PC-9 (cell line): ENCODE data around the gene MDFIC.

Experiments used
- CTCF ChIP-seq: fragments of 200-600 bp; sonication (generic); conservative IDR thresholded peaks from 2 replicates; pipeline ENCODE4 v1.6.1; 2017; ENCODE audit warnings: mixed run types, antibody characterized with exemption, mild to moderate bottlenecking, moderate library complexity
- EZH2 ChIP-seq: fragments of 200-600 bp; sonication (generic); IDR thresholded peaks from 2 replicates; pipeline ENCODE4 v1.8.0; 2017; ENCODE audit warnings: antibody characterized with exemption, low read depth

GRCh38 chr7:114973147-114973546 is 51.3 kb downstream of the MDFIC start:
- no peak for TF ChIP-seq CTCF
- TF ChIP-seq EZH2 = no peak
